ENCODE measurements around the gene ACSL3.

Gene ACSL3

DNA sequence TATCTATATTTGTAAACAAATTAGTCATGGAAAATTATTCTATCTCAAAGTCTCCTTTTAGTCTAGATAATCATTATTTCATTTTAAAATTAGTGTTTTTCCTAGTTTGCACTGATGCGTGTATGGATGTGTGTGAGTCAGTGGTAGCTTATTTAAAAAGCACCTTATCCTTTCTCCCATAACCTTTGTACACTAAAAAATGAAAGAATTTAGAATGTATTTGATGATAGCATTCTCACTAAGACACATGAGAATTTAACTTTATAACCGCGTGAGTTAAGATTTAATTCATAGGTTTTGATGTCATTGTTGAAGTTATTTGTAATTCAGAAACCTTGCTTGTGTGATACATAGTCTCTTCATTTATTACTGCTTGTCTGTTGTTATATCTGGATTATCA is 81.7 kb downstream of the ACSL3 start:
- no peak for TF ChIP-seq CSDC2 (CRISPR knock-in tag; IDR thresholded peaks at IDR 0.05)
- no peak for TF ChIP-seq ZFP30 (CRISPR knock-in tag; IDR thresholded peaks at IDR 0.05)
- no peak for ATAC-seq

DNA sequence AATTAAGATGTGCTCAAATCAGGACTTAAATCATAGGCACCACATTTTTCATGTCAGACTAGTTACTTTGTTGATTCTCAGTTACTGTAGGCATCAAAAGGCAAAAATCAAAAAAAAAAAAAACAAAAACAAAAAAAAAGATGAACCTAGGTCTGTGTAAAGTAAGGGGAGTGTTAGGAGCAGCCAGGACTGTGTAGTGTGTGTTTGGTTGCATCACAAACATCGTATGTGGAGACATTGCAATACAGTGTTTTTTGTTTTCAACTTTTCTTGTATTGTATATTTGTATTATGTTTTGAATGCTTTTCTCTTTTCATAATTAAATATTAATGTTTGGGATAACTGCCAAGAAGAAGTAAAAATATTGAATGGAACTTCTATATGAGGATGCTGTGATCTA is 82.1 kb downstream of the ACSL3 start:
- TF ChIP-seq, protein P1, sequence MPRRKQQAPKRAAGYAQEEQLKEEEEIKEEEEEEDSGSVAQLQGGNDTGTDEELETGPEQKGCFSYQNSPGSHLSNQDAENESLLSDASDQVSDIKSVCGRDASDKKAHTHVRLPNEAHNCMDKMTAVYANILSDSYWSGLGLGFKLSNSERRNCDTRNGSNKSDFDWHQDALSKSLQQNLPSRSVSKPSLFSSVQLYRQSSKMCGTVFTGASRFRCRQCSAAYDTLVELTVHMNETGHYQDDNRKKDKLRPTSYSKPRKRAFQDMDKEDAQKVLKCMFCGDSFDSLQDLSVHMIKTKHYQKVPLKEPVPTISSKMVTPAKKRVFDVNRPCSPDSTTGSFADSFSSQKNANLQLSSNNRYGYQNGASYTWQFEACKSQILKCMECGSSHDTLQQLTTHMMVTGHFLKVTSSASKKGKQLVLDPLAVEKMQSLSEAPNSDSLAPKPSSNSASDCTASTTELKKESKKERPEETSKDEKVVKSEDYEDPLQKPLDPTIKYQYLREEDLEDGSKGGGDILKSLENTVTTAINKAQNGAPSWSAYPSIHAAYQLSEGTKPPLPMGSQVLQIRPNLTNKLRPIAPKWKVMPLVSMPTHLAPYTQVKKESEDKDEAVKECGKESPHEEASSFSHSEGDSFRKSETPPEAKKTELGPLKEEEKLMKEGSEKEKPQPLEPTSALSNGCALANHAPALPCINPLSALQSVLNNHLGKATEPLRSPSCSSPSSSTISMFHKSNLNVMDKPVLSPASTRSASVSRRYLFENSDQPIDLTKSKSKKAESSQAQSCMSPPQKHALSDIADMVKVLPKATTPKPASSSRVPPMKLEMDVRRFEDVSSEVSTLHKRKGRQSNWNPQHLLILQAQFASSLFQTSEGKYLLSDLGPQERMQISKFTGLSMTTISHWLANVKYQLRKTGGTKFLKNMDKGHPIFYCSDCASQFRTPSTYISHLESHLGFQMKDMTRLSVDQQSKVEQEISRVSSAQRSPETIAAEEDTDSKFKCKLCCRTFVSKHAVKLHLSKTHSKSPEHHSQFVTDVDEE (CRISPR knock-in tag; IDR thresholded peaks at IDR 0.05), result no peak
- no peak for TF ChIP-seq GLIS3 (CRISPR knock-in tag; IDR thresholded peaks at IDR 0.05)
- no peak for TF ChIP-seq CSDC2 (CRISPR knock-in tag; IDR thresholded peaks at IDR 0.05)
- no peak for TF ChIP-seq TOX (CRISPR knock-in tag; IDR thresholded peaks at IDR 0.05; ENCODE audit: borderline replicate concordance)
- no peak for TF ChIP-seq SNAI2 (CRISPR knock-in tag; IDR thresholded peaks at IDR 0.05)
- TF ChIP-seq ZNF70 (CRISPR knock-in tag; IDR thresholded peaks at IDR 0.05), result no peak
- TF ChIP-seq OSR1 (CRISPR knock-in tag; IDR thresholded peaks at IDR 0.05), result no peak
- TF ChIP-seq ZNF565 (CRISPR knock-in tag; conservative IDR thresholded peaks at IDR 0.05; ENCODE audit: low read depth), result no peak
- ATAC-seq, result no peak

DNA sequence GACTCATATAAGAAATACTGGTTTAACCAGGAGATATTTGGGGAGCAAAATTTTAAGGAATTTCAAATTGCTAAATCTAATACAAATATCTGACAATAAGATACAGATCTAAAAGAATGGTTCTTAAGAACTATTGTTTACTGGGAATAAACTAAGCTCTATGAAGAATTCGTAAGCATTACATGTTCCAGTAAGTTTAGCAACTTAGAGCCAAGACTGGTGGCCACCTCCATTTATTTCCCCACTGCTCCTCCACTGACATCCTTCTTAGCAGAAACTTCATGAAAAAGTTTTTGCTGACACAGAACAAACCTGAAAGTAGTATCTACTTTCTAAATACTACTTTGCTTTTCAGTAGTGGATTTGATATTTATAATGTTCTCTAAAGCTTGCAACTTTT is 83.0 kb downstream of the ACSL3 start:
- ATAC-seq, result peak; percentile 57
- no peak for TF ChIP-seq ZFP3 (CRISPR knock-in tag; IDR thresholded peaks at IDR 0.05)
- no peak for TF ChIP-seq OSR1 (CRISPR knock-in tag; IDR thresholded peaks at IDR 0.05)
- TF ChIP-seq ISL1 (CRISPR knock-in tag; IDR thresholded peaks at IDR 0.05), result peak; percentile 41; the same call in 1 of the 2 replicates
- no peak for TF ChIP-seq ZNF8 (CRISPR knock-in tag; IDR thresholded peaks at IDR 0.05)

DNA sequence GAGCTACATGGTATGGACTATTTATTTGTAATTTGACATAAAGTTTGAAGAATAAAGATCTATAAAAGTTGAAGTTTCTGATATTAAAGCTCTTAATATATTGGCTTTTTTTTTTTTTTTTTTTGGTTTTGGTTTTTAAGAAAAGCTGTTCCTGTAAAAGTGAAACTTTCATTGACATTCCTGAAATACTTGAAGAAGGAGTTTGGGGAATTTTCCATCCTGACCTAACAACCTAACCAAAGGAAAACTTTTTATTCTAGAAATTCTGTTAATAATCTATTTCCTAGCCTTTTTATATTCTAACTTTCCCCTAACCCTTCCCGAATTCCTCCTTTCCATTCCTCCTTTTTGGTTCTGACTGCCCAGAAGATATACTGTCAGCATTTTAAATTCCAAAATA is 83.7 kb downstream of the ACSL3 start:
- no peak for TF ChIP-seq GLIS3 (CRISPR knock-in tag; IDR thresholded peaks at IDR 0.05)
- no peak for TF ChIP-seq ISL1 (CRISPR knock-in tag; IDR thresholded peaks at IDR 0.05)
- TF ChIP-seq ZNF565 (CRISPR knock-in tag; conservative IDR thresholded peaks at IDR 0.05; ENCODE audit: low read depth), result no peak
- TF ChIP-seq, protein P2, sequence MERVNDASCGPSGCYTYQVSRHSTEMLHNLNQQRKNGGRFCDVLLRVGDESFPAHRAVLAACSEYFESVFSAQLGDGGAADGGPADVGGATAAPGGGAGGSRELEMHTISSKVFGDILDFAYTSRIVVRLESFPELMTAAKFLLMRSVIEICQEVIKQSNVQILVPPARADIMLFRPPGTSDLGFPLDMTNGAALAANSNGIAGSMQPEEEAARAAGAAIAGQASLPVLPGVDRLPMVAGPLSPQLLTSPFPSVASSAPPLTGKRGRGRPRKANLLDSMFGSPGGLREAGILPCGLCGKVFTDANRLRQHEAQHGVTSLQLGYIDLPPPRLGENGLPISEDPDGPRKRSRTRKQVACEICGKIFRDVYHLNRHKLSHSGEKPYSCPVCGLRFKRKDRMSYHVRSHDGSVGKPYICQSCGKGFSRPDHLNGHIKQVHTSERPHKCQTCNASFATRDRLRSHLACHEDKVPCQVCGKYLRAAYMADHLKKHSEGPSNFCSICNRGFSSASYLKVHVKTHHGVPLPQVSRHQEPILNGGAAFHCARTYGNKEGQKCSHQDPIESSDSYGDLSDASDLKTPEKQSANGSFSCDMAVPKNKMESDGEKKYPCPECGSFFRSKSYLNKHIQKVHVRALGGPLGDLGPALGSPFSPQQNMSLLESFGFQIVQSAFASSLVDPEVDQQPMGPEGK (CRISPR knock-in tag; IDR thresholded peaks at IDR 0.05; ENCODE audit: borderline replicate concordance), result no peak
- TF ChIP-seq TOX (CRISPR knock-in tag; IDR thresholded peaks at IDR 0.05; ENCODE audit: borderline replicate concordance), result no peak
- TF ChIP-seq TCF4 (CRISPR knock-in tag; IDR thresholded peaks at IDR 0.05; ENCODE audit: borderline replicate concordance), result no peak
- no peak for TF ChIP-seq ZFP30 (CRISPR knock-in tag; IDR thresholded peaks at IDR 0.05)
- no peak for TF ChIP-seq ZNF70 (CRISPR knock-in tag; IDR thresholded peaks at IDR 0.05)
- TF ChIP-seq OSR1 (CRISPR knock-in tag; IDR thresholded peaks at IDR 0.05), result no peak
- no peak for TF ChIP-seq ARNTL (CRISPR knock-in tag; IDR thresholded peaks at IDR 0.05; ENCODE audit: borderline replicate concordance, low read depth)
- TF ChIP-seq, protein P3, sequence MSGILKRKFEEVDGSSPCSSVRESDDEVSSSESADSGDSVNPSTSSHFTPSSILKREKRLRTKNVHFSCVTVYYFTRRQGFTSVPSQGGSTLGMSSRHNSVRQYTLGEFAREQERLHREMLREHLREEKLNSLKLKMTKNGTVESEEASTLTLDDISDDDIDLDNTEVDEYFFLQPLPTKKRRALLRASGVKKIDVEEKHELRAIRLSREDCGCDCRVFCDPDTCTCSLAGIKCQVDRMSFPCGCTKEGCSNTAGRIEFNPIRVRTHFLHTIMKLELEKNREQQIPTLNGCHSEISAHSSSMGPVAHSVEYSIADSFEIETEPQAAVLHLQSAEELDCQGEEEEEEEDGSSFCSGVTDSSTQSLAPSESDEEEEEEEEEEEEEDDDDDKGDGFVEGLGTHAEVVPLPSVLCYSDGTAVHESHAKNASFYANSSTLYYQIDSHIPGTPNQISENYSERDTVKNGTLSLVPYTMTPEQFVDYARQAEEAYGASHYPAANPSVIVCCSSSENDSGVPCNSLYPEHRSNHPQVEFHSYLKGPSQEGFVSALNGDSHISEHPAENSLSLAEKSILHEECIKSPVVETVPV (CRISPR knock-in tag; IDR thresholded peaks at IDR 0.05), result no peak
- no peak for TF ChIP-seq SNAI2 (CRISPR knock-in tag; IDR thresholded peaks at IDR 0.05)
- TF ChIP-seq ZC3H10 (CRISPR knock-in tag; IDR thresholded peaks at IDR 0.05), result no peak
- no peak for TF ChIP-seq RARB (CRISPR knock-in tag; IDR thresholded peaks at IDR 0.05)
- ATAC-seq, result no peak

DNA sequence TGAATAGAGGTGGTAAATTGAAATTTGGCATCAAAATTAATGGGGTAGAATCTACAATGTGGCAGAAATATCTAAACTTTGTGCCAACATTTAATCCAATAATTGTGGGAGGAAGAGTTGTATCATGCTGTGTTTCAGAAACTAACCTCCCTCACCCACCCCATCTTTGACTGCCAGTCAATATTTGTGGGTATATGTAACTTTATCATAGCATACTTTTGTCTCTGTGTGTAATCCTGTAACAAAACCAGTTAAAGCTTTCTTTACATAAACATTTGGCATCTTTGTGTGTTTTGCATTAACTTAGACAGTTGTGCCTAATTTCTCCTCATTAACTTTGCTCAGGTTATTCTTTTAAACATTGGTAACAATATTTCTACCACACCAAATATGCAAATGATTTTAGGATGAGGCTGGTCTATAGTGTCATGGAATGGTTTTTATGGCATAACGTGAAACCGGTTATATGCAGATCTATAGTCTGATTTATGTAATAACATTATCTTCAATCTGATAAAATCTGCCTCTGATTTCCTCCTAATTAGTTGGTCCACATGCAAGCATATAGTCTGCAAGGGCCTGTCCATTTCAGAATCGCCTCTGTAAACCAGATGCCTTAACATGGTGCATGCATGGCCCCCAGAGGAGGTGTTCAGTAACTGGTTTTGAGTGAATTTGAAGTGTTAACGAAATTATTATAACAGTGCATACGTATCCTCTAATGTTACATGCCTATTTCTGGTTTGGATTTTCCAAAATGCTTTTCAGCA is 84.3 kb downstream of the ACSL3 start:
- TF ChIP-seq TCF4 (CRISPR knock-in tag; IDR thresholded peaks at IDR 0.05; ENCODE audit: borderline replicate concordance), result peak; percentile 63; the same call in 1 of the 2 replicates
- TF ChIP-seq, protein P4, sequence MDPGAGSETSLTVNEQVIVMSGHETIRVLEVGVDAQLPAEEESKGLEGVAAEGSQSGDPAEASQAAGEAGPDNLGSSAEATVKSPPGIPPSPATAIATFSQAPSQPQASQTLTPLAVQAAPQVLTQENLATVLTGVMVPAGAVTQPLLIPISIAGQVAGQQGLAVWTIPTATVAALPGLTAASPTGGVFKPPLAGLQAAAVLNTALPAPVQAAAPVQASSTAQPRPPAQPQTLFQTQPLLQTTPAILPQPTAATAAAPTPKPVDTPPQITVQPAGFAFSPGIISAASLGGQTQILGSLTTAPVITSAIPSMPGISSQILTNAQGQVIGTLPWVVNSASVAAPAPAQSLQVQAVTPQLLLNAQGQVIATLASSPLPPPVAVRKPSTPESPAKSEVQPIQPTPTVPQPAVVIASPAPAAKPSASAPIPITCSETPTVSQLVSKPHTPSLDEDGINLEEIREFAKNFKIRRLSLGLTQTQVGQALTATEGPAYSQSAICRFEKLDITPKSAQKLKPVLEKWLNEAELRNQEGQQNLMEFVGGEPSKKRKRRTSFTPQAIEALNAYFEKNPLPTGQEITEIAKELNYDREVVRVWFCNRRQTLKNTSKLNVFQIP (CRISPR knock-in tag; IDR thresholded peaks at IDR 0.05; ENCODE audit: borderline replicate concordance, low read depth), result no peak
- 0 out of 3 replicates have a peak, but pooled peaks have one; percentile 14 for ATAC-seq

Measured in SK-N-SH treated with all-trans-retinoic acid at 6 μM for 48 hours (cell line).